GM20431 (cell line): Measurements from ENCODE around the gene BOK.

Source experiments
- in situ Hi-C: fragments of 300-500 bp; cut with MseI, MboI; formaldehyde crosslinking; loops from one replicate; pipeline ENCODE4 v1.15.0; 2020; ENCODE audit warnings: low sequenced_read_pairs; ENCODE audit not compliant: unreplicated experiment

The BOK gene

DNA sequence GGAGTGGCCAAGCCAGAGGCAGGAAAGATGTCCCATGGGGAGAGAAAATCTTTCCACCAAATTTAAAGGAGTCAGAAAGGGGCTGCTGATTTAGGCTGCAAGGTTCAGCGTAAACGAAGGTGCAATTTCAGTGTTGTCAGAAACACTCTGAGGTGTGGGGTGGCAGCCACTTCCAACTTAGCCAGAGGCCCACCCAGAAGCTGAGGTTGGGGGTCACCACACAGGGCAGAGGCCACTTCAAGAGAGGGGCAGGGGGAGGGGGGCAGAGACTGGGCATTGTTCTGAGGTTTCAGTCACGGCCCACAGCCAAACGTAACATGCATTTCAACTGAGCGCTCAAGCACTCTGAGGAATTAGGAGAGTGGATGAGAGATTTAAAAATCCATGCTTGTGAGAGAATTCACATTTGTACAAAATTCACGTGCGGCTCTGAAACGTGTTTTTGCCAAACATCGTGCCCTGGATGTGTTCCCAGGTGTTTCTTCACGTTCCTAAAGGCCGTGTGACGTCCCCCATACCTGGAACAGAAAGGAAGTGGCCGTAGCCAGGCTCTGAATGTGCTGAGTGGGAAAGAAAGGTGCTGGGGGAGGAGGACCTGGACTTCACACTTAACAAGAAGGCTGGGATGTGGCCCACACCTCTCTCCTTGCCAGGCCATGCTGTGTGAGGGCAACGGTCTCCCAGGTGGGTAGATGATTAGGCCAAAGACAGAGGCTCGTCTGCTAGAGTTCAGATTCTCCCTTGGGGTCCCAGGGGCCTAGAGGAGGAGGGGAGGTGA is 19.5 kb upstream of the BOK start:
- in situ Hi-C loops, result no loop called here

GRCh38 chr2:241539616-241540374 is 18.8 kb upstream of the BOK start:
- in situ Hi-C loops, result no loop called here

- in situ Hi-C loops, result no loop called here
Observed at GRCh38 chr2:241540401-241540770, 18.2 kb upstream of the BOK start.

DNA sequence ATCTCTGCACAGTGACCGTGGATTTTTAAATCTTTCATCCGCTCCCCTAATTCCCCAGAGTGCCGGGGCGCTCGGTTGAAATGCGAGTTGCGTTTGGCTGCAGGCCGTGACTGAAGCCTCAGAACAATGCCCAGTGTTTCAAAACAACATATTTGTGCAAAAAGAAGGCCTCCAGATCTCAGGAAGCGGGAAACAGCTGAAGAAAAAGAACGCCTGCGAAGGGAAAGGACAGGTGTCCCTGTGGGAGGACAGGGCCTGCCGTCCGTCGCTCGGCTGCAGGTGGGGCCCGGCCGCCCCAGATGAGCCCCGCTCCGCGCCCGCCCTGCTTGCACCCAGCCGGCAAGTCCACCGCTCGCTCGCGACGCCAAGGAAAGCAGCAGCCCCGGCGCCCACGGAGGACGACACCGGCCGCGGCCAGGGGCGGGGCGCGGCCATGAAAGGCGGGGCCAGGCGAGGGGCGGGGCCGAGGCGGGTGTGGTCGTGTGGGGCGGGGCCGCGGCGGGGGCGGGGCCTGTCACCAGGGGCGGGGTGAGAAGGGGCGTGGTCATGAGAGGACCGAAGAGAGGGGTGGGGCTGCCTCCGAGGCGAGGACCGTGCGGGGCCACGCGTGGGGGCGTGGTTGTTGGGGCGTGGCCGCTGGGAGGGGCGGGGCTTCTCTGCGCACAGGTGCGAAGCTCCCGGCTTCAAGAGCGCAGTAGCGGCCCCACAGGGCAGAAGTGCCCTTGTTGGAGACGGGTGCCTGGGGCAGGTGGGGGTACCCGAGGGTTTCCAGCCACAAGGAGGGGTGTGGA is 17.6 kb upstream of the BOK start:
- in situ Hi-C loops, result no loop called here

GRCh38 chr2:241541564-241542277 is 16.8 kb upstream of the BOK start:
- in situ Hi-C loops, result no loop called here

GRCh38 chr2:241542278-241542605 is 16.3 kb upstream of the BOK start:
- in situ Hi-C loops, result no loop called here

DNA sequence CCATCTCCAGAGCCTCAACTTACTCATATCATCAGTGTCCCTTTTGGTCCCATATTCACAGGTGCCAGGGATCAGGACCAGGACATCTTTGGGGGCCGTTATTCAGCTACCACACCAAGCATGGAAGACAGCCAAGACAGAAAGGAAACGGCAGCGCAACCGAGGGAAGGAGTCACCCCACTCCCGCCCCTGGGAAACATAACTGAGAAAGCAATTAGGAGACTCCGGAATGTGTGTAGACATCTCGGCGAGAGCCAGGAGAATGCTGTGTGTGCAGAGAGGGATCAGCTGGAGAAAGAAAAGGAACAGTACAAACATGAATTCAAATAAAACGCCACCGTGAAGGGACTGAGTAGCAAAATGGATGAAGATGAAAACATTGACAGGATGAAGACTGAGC is 13.4 kb upstream of the BOK start:
- in situ Hi-C loops, result no loop called here

GRCh38 chr2:241545523-241546473 is 12.7 kb upstream of the BOK start:
- in situ Hi-C loops, result no loop called here

- in situ Hi-C loops, result no loop called here
Observed at GRCh38 chr2:241546771-241547498, 11.6 kb upstream of the BOK start.

DNA sequence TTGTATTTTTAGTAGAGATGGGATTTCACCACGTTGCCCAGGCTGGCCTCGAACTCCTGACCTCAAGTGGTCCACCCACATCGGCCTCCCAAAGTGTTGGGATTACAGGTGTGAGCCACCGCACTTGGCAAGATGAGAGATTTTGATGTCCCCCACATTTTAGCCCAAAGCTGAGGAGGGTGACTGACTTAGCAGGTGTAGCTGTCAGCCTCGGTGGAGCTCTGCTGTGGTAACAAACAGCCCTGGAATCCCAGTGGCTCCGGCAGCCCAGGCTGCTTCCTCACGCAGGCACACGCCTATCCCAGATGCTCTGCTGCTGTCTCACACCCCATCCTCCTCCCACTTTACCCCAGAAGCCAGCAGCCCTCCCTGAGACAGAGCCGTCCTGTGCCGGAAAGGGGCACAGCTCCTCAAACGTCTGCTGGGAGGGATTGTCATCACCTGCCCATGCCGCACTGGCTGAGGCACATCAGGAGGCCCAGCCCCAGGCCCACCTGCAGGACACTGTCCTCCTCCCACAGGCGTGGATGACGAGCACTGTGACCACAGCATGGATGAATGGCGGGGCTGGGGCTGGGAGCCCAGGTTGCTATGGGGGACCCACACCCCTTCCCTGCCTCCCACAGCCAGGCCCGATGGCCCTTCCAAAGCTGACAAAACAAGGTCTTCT is 10.6 kb upstream of the BOK start:
- in situ Hi-C loops, result no loop called here

DNA sequence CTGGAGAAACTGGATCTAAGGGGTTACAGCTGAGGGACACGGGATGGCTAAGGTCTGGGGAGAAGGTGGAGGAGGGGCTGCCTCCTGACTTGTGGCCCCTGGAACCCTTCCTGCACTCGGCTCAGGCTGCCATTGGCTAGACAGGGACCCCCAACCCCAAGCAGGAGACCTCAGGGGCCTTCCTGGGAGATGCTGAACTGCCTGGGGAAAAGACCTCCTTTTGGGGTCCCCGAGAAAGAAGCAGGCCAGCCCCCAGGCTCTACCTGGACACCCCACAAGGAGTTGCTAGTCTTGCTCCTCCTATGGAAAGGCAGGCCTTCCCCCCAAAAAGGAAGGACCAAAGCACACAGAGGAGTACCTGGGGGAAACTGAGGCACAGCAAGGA is 10.1 kb upstream of the BOK start:
- in situ Hi-C loops, result no loop called here

DNA sequence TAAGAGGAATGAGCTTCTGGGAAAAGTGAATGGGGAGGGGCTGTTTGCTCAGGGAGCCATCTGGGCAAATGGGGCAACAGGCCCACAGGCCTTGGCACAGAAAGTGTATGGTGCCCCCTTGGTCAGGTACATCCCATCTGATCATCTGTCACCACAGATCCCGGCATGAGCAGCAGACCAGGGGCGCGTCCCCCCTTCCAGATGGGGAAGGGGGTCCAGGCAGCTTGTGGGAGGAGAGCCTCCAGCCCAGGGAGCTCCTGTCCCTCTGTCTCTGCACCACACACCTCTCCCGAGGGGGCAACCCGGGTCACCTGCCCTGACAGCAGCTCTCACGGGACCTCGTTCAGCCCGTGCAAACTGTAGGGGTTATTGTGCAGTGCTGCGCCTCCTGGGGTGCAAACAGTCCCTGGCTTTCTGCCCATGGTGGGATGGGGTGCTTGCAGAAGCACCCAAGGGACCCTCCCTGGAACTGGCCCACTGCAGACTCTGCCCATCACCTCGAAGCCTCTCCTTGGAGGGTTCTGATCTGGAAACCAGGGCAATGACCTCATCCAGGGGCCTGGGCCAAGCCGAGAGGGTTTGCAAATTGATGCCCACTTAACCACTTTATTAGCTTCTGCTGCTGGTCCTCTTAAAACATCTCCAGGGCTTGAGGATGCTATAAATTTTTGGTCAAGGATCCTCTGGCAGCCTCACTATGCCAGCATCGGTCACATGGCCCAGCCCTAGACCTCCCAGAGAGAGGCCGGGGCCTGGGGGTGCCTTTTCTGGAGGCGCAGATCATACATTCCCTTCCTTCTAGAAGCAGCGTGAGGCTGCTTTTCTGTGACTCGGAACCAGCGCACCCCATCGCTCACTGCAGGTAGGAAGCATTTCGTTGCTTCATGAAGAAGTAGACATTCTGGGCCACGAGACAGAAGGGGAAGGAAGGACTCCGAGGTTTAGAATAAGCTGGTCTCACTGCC is 7.6 kb upstream of the BOK start:
- in situ Hi-C loops, result no loop called here

GRCh38 chr2:241551599-241551997 is 6.9 kb upstream of the BOK start:
- in situ Hi-C loops, result no loop called here

DNA sequence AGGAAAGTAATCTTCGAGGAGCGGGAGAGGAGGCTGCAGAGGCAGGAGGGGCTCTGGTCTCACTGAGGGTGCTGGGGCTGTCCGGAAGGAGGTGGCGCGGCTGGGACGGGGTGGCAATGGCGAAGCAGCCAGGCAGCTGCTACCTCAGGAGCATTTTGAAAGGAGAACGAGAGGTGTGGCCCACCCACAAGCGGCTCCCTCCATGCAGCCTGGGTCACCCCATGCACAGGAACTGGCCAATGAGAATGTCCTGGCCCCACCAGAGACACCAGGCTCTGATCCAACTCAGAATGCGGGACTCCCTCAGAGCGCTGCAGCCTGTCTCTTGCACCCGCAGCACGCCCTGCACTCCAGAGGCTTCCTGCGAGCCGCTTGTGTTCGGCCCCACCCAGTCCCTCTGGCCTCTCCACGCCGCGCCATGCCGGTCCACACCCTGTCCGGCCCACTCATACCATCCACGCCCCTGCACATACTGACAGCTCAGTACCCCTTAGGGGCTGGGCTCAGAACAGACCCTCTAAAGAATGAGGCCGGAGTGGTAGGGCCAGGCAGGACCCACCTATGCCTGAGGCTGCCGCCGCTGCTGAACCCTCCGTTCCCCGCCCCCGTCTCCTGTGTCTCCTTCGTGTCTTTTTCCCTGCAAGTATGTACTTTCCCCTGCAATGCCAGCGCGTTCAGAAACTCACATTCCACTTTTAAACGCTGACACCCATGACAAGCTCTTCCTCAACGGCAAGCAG is 6.4 kb upstream of the BOK start:
- in situ Hi-C loops, result no loop called here

DNA sequence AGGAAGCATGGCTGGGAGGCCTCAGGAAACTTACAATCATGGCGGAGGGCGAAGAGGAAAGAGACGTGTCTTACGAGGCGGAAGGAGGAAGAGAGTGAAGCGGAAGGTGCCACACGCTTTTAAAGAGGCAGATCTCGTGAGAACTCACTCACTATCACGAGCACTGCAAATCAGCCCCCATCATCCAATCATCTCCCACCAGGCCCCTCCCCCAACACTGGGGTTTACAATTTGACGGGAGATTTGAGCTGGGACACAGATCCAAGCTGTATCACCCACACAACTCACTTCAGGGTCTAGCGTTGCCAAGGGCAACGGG is 5.1 kb upstream of the BOK start:
- in situ Hi-C loops, result no loop called here

GRCh38 chr2:241553981-241554380 is 4.6 kb upstream of the BOK start:
- in situ Hi-C loops, result no loop called here
